Measurements from ENCODE around the gene AP3D1.

Gene AP3D1

GRCh38 chr19:2081873-2082810, 69.2 kb downstream of the AP3D1 start:
- peak; percentile 66 for DNase-seq

- DNase-seq, result peak; percentile 71
Measured at GRCh38 chr19:2080336-2080988, 70.9 kb downstream of the AP3D1 start.

- no peak for DNase-seq
Measured at GRCh38 chr19:2079865-2080301, 71.5 kb downstream of the AP3D1 start.

GRCh38 chr19:2079076-2079864, 72.1 kb downstream of the AP3D1 start:
- DNase-seq, result no peak

- no peak for DNase-seq
Measured at GRCh38 chr19:2077833-2078619, 73.3 kb downstream of the AP3D1 start.

- no peak for DNase-seq
Measured at GRCh38 chr19:2077398-2077797, 74.0 kb downstream of the AP3D1 start.

GRCh38 chr19:2076526-2076944, 74.8 kb downstream of the AP3D1 start:
- DNase-seq, result no peak

- no peak for DNase-seq
Measured at GRCh38 chr19:2072757-2073551, 78.4 kb downstream of the AP3D1 start.

- DNase-seq, result no peak
Measured at GRCh38 chr19:2070986-2071673, 80.2 kb downstream of the AP3D1 start.

- DNase-seq, result no peak
Measured at GRCh38 chr19:2070436-2070827, 80.9 kb downstream of the AP3D1 start.

GRCh38 chr19:2064788-2065524, 86.4 kb downstream of the AP3D1 start:
- no peak for DNase-seq

- DNase-seq, result no peak
Measured at GRCh38 chr19:2064395-2064787, 87.0 kb downstream of the AP3D1 start.

GRCh38 chr19:2063824-2064223, 87.5 kb downstream of the AP3D1 start:
- no peak for DNase-seq

- DNase-seq, result no peak
Measured at GRCh38 chr19:2062770-2063169, 88.6 kb downstream of the AP3D1 start.

- DNase-seq, result no peak
Measured at GRCh38 chr19:2062389-2062729, 89.0 kb downstream of the AP3D1 start.

GRCh38 chr19:2061495-2062388, 89.6 kb downstream of the AP3D1 start:
- DNase-seq, result peak; percentile 100

GRCh38 chr19:2060884-2061494, 90.4 kb downstream of the AP3D1 start:
- DNase-seq, result peak; percentile 90

- no peak for DNase-seq
Measured at GRCh38 chr19:2059422-2060201, 91.8 kb downstream of the AP3D1 start.

Data from RPMI8226 (cell line).